K562 (cell line): Measurements from ENCODE around the gene PRRT2. TPM values are rescaled to one million over a fixed set of nuclear protein-coding genes. Genes with fewer than 3 reads are reported as not detected.

Experiments used
- ATAC-seq: fragments of 200-7000 bp; cut with Tn5 transposase; 3 replicates; pipeline ENCODE4 v1.9.1; 2020; ENCODE audit warnings: moderate library complexity
- BruUV-seq: library from RNA; stranded (reverse); fragments of 400-500 nt; replicated peaks from 2 replicates; lab custom pipeline; 2021; lab: Mats Ljungman, UMichigan
- CTCF ChIA-PET: fragments of 300-600 bp; formaldehyde crosslinking; extraction: SDS; loops from one replicate; lab custom pipeline; 2021; ENCODE audit warnings: low intra/inter-chr PET ratio; lab: Yijun Ruan, JAX
- POLR2A ChIA-PET: fragments of 300-600, 350-650 bp; sonication (Branson Sonifier 250); formaldehyde crosslinking; extraction: SDS; loops from one replicate; lab custom pipeline; 2021; ENCODE audit warnings: antibody characterized with exemption, inconsistent platforms; lab: Yijun Ruan, JAX
- DNase-seq, 4 experiments: peaks; one replicate each; pipeline versions ENCODE4 v3.0.0 to v3.0.0-alpha.2; 2011 to 2018; ENCODE audit warnings: low spot score in 3 of 4, mixed read lengths in 3 of 4; ENCODE audit errors: extremely low read depth in 1 of 4
- FAIRE-seq: peaks from 2 replicates; lab custom pipeline; 2011; peaks lifted over from hg19 to GRCh38; lab: Jason Lieb, UNC
- H2AFZ ChIP-seq: 2 replicates; pipeline ENCODE4 v1.6.0; 2011; ENCODE audit warnings: low read depth, low read length, control low read depth, inconsistent platforms
- H3K27ac ChIP-seq: fragments of 200-600 bp; 3 replicates; pipeline ENCODE4 v1.8.0; 2011; ENCODE audit warnings: low read depth, mild to moderate bottlenecking, control low read depth, inconsistent platforms, low read length, moderate library complexity, mixed read lengths; ENCODE audit errors: extremely low read depth
- H3K27me3 ChIP-seq, 2 experiments: fragments of 300-600 bp in 1 of 2; 2 replicates in 1 of 2; 3 replicates in 1 of 2; pipeline versions ENCODE4 v1.6.0 to v1.8.0; 2011; ENCODE audit warnings: inconsistent platforms in 2 of 2, low read length in 2 of 2, mild to moderate bottlenecking in 1 of 2, mixed read lengths in 1 of 2, moderate library complexity in 1 of 2; ENCODE audit not compliant: control insufficient read depth in 2 of 2, insufficient read depth in 2 of 2
- H3K36me3 ChIP-seq: fragments of 300-600 bp; 3 replicates; pipeline ENCODE4 v1.8.0; 2011; ENCODE audit warnings: mild to moderate bottlenecking, low read length, inconsistent platforms; ENCODE audit not compliant: control insufficient read depth, insufficient read depth
- H3K4me1 ChIP-seq, 2 experiments: fragments of 200-600 bp in 1 of 2; replicated peaks in 1 of 2; 2 replicates in 1 of 2; 3 replicates in 1 of 2; pipeline versions ENCODE4 v1.5.1 to v1.8.0; 2011; ENCODE audit warnings: inconsistent platforms in 2 of 2, low read length in 2 of 2, mild to moderate bottlenecking in 1 of 2, mixed read lengths in 1 of 2, moderate library complexity in 1 of 2; ENCODE audit not compliant: control insufficient read depth in 2 of 2, insufficient read depth in 2 of 2
- H3K4me2 ChIP-seq: 2 replicates; pipeline ENCODE4 v1.6.1; 2011; ENCODE audit warnings: low read length, control low read depth, inconsistent platforms, mixed read lengths; ENCODE audit not compliant: insufficient read depth
- H3K4me3 ChIP-seq: fragments of 200-600 bp; sonication (generic), shearing (Covaris generic); 2 replicates; pipeline ENCODE4 v1.5.1; 2016; ENCODE audit warnings: control low read depth, inconsistent platforms
- H3K79me2 ChIP-seq: fragments of 200-600 bp; 3 replicates; pipeline ENCODE4 v1.8.0; 2011; ENCODE audit warnings: low read length, inconsistent platforms; ENCODE audit not compliant: control insufficient read depth, insufficient read depth
- H3K9ac ChIP-seq, 2 experiments: 2 replicates each; pipeline versions ENCODE4 v1.6.0 to v1.6.1; 2011; ENCODE audit warnings: low read depth in 2 of 2, low read length in 2 of 2, control low read depth in 1 of 2, inconsistent platforms in 1 of 2, mild to moderate bottlenecking in 1 of 2, mixed read lengths in 1 of 2; ENCODE audit not compliant: insufficient read depth in 1 of 2
- H3K9me1 ChIP-seq: one replicate; pipeline ENCODE4 v1.6.0; 2011; ENCODE audit warnings: inconsistent platforms, mild to moderate bottlenecking, low read length, moderate library complexity; ENCODE audit not compliant: control insufficient read depth, insufficient read depth
- H3K9me3 ChIP-seq: replicated peaks from 2 replicates; pipeline ENCODE4 v1.5.1; 2011; ENCODE audit warnings: low read depth, low read length, inconsistent platforms; ENCODE audit not compliant: control insufficient read depth, insufficient read depth
- H4K20me1 ChIP-seq: replicated peaks from 2 replicates; pipeline ENCODE4 v1.6.1; 2011; ENCODE audit warnings: low read length, inconsistent platforms, mixed read lengths; ENCODE audit not compliant: control insufficient read depth, insufficient read depth
- ATF3 ChIP-seq, 2 experiments: fragments of 450-650 bp in 1 of 2; sonication (generic) in 1 of 2; formaldehyde crosslinking in 1 of 2; IDR thresholded peaks in 1 of 2; conservative IDR thresholded peaks in 1 of 2; 2 replicates each; pipeline versions ENCODE4 v1.6.1 to v1.8.1; 2016 to 2023; ENCODE audit warnings: mild to moderate bottlenecking in 2 of 2, moderate library complexity in 2 of 2, inconsistent platforms in 1 of 2, missing genetic modification reagents in 1 of 2
- CTBP1 ChIP-seq: fragments of 450-650 bp; IDR thresholded peaks from 2 replicates; pipeline ENCODE4 v1.6.1; 2016; ENCODE audit warnings: borderline replicate concordance
- HDAC1 ChIP-seq, 2 experiments: fragments of 450-650 bp; IDR thresholded peaks; 2 replicates each; pipeline ENCODE4 v1.6.1; 2016 to 2017; ENCODE audit warnings: inconsistent platforms in 1 of 2, mild to moderate bottlenecking in 1 of 2, moderate library complexity in 1 of 2
- HLTF ChIP-seq: fragments of 450-650 bp; IDR thresholded peaks from 2 replicates; pipeline ENCODE4 v1.6.1; 2016
- KLF13 ChIP-seq: fragments of 450-650 bp; IDR thresholded peaks from 2 replicates; pipeline ENCODE4 v1.6.1; 2016; ENCODE audit warnings: missing genetic modification characterization, low read depth, mild to moderate bottlenecking, missing compliant biosample characterization, moderate library complexity, borderline replicate concordance
- MAX ChIP-seq: sonication (generic); formaldehyde crosslinking; IDR thresholded peaks from 2 replicates; pipeline ENCODE4 v1.9.0; 2022; ENCODE audit warnings: mild to moderate bottlenecking, missing genetic modification reagents
- NCOA4 ChIP-seq: fragments of 450-650 bp; IDR thresholded peaks from 2 replicates; pipeline ENCODE4 v1.6.1; 2018; ENCODE audit warnings: mild to moderate bottlenecking; ENCODE audit not compliant: partially characterized antibody
- NONO ChIP-seq, 2 experiments: fragments of 200-400 bp in 1 of 2; fragments of 450-650 bp in 1 of 2; formaldehyde crosslinking in 1 of 2; IDR thresholded peaks; 2 replicates each; pipeline ENCODE4 v1.6.1; 2017; ENCODE audit warnings: low read depth in 2 of 2, mild to moderate bottlenecking in 2 of 2, moderate library complexity in 2 of 2, low read length in 1 of 2
- PKNOX1 ChIP-seq: fragments of 450-650 bp; IDR thresholded peaks from 2 replicates; pipeline ENCODE4 v1.6.1; 2016
- ZBTB26 ChIP-seq: fragments of 450-650 bp; formaldehyde crosslinking; IDR thresholded peaks from 2 replicates; pipeline ENCODE4 v1.4.0; 2022; ENCODE audit warnings: missing genetic modification characterization
- ZNF143 ChIP-seq: sonication (generic); formaldehyde crosslinking; IDR thresholded peaks from 2 replicates; pipeline ENCODE4 v1.9.0; 2022; ENCODE audit warnings: mild to moderate bottlenecking, missing genetic modification reagents
- ZNF512 ChIP-seq: IDR thresholded peaks from 2 replicates; pipeline ENCODE4 v1.6.1; 2016; ENCODE audit warnings: missing genetic modification characterization, missing compliant biosample characterization
- ZNF586 ChIP-seq: fragments of 450-650 bp; formaldehyde crosslinking; conservative IDR thresholded peaks from 2 replicates; pipeline ENCODE4 v1.4.0; 2020; ENCODE audit warnings: mild to moderate bottlenecking, moderate library complexity
- WGBS: fragments of 100-300 bp; shearing (Covaris generic); methylation state at CpG from one replicate; pipeline ENCODE4 v1.1.6; 2016; ENCODE audit warnings: low coverage, mixed read lengths; ENCODE audit not compliant: insufficient coverage; ENCODE audit errors: missing lambda C conversion rate; 5-methylcytosine and 5-hydroxymethylcytosine counted together
- in situ Hi-C: fragments of 300-500 bp; cut with MboI; formaldehyde crosslinking; loops from 4 replicates; pipeline ENCODE4 v1.15.0; 2018; ENCODE audit warnings: inconsistent platforms, mixed read lengths
- intact Hi-C: fragments of 100-400 bp; cut with micrococcal nuclease; formaldehyde crosslinking; loops from 2 replicates; pipeline ENCODE4 v1.14.2; 2022
- polyA plus RNA-seq, 8 experiments: library from polyadenylated mRNA; depleted of rRNA in 4 of 8; stranded (reverse) in 5 of 8; unstranded in 3 of 8; fragments of >200 nt; fragmentation: Nextera tagmentation in 2 of 8; fragmentation: Illumina TruSeq in 1 of 8; extraction: Ambion mirVana in 2 of 8; extraction: Trizol in 1 of 8; gene quantifications; 2 replicates each; pipeline versions ENCODE4 v1.2.1 to v1.2.3, GENCODE V29; 2011 to 2014; ENCODE audit warnings: inconsistent platforms in 1 of 8, missing spikeins in 1 of 8
- total RNA-seq, 7 experiments: library from RNA; depleted of rRNA in 6 of 7; stranded (reverse); fragments of >200 nt in 6 of 7; fragmentation: Illumina TruSeq in 2 of 7; extraction: Trizol in 2 of 7; gene quantifications; 2 replicates each; pipeline versions ENCODE4 v1.2.1 to v1.2.3, GENCODE V29; 2011 to 2021; ENCODE audit warnings: low replicate concordance in 1 of 7

PRRT2 gene
- total and polyA plus RNA-seq, 9 of the 15 experiments (the other 6 are each of a cell fraction or from before 2014, with no cell fraction given) = 0.11 to 1.0 (median 0.42) TPM; not detected in 2

- TF ChIP-seq ATF3 (IDR thresholded peaks at IDR 0.05) = no peak
- TF ChIP-seq ATF3 (CRISPR knock-in tag; conservative IDR thresholded peaks at IDR 0.05) = no peak
- no peak for TF ChIP-seq MAX
Measured at GRCh38 chr16:29814592-29814991, 2.6 kb downstream of the PRRT2 start (continued).

GRCh38 chr16:29815032-29815721, 3.2 kb downstream of the PRRT2 start:
- ATAC-seq = no peak
- TF ChIP-seq HDAC1 (IDR thresholded peaks at IDR 0.05) (peak in 1 of 2 experiments; percentile 52; a peak in 1 of 4 replicates), ZNF586 (no peak), CTBP1 (peak; percentile 65; the same call in 1 of the 2 replicates), ZNF143 (CRISPR knock-in tag) (0 out of 2 replicates have a peak, but pooled peaks have one; percentile 36), KLF13 (tag) (0 out of 2 replicates have a peak, but pooled peaks have one; percentile 11), ZNF512 (tag) (peak; percentile 64; the same call in 1 of the 2 replicates), HLTF (no peak), PKNOX1 (peak; percentile 44; the same call in 1 of the 2 replicates), NONO (IDR thresholded peaks at IDR 0.05; ENCODE audit: low read depth in 2 of 2, low read length in 1 of 2) (no peak), NCOA4 (peak; percentile 29), ZBTB26 (peak; percentile 37; the same call in 1 of the 2 replicates)

More at GRCh38 chr16:29815032-29815721, 3.2 kb downstream of the PRRT2 start:
- peaks cover 9% of the 10 kb centered on the region; the same call in 1 of the 2 replicates for H4K20me1 ChIP-seq
- DNase-seq = peak in 2 of 4 experiments; percentile 30 to 43
- H3K4me3 ChIP-seq = peak overlapping the region; percentile 68
- peaks cover 27% of the 10 kb centered on the region for H3K79me2 ChIP-seq
- H3K27ac ChIP-seq = peak overlapping the region; percentile 71; the same call in 2 of the 3 replicates
- no peaks in the 10 kb centered on the region for H3K27me3 ChIP-seq
- H3K4me2 ChIP-seq = peak overlapping the region; percentile 72
- ChIA-PET POLR2A (interaction anchor here (0.6 to 2.5 kb wide), 9 partner anchors 8 to 250 kb away, joined by 3 to 8 read pairs (median 4); partner anchors contain the start of gene MAZ), CTCF (interaction anchor here (0.7 to 1.9 kb wide), 2 partner anchors 115 to 208 kb away, joined by 5 read pairs; partner anchors contain the start of gene C16orf92)
- no peaks in the 10 kb centered on the region for H3K9me1 ChIP-seq
- in situ Hi-C loops (no loop called here), intact Hi-C loops (loop anchor here (5.0 to 10.0 kb wide), 2 partner anchors 113 to 210 kb away; partner anchors contain the start of gene C16orf92)
- no peaks in the 10 kb centered on the region for H3K9me3 ChIP-seq
- FAIRE-seq = peak; percentile 32
- TSS peak; percentile 57 for BruUV-seq
- 11% methylated on average over 32 of the region's 39 CpGs for WGBS
- H3K9ac ChIP-seq = peak overlapping the region; percentile 62 to 88
- H3K4me1 ChIP-seq = peaks cover 30 to 73% of the 10 kb centered on the region in 2 experiments
- H2AFZ ChIP-seq = peak overlapping the region; percentile 95
- peaks cover 30% of the 10 kb centered on the region for H3K36me3 ChIP-seq
